Tibial artery (tissue), 4 donors: Measurements from ENCODE around the gene C20orf202.

Source experiments
- DNase-seq, 2 donors: peaks; one replicate each; pipeline ENCODE4 v3.0.0-alpha.2; 2019
- H3K27ac ChIP-seq, 2 donors: fragments of 200-600 bp; sonication (generic) in 1 of 2; 1 replicate in 1 of 2; 2 replicates in 1 of 2; pipeline ENCODE4 v1.5.1; 2018 to 2019; ENCODE audit warnings: mild to moderate bottlenecking in 1 of 2
- H3K27me3 ChIP-seq, 2 donors: fragments of 200-600 bp; sonication (generic) in 1 of 2; one replicate each; pipeline versions ENCODE4 v1.5.1 to v1.6.0; 2016 to 2019
- H3K36me3 ChIP-seq, 3 donors: fragments of 200-600 bp; sonication (generic) in 2 of 3; one replicate each; pipeline ENCODE4 v1.5.1; 2016 to 2019; ENCODE audit warnings: mild to moderate bottlenecking in 2 of 3
- H3K4me1 ChIP-seq, 4 donors: fragments of 200-600 bp; sonication (generic) in 2 of 4; 1 replicate in 3 of 4; 2 replicates in 1 of 4; pipeline ENCODE4 v1.5.1; 2016 to 2019
- H3K4me3 ChIP-seq, 2 donors: fragments of 200-600 bp; sonication (generic) in 1 of 2; 1 replicate in 1 of 2; 2 replicates in 1 of 2; pipeline ENCODE4 v1.5.1; 2018 to 2019; ENCODE audit warnings: mild to moderate bottlenecking in 2 of 2
- H3K9me3 ChIP-seq, 3 donors: fragments of 200-600 bp; sonication (generic) in 1 of 3; one replicate each; pipeline ENCODE4 v1.5.1; 2016 to 2019
- intact Hi-C: fragments of 100-400 bp; cut with DNase I; formaldehyde crosslinking; loops from one replicate; pipeline ENCODE4 v1.15.0; 2023; ENCODE audit warnings: low total_unique reads
- TF ChIP-seq, protein P1 (sequence below), 2 experiments: fragments of 200-600 bp in 1 of 2; fragments of 450-650 bp in 1 of 2; IDR thresholded peaks; one replicate each; pipeline ENCODE4 v1.5.1; 2017 to 2019; ENCODE audit warnings: antibody characterized with exemption in 2 of 2, mild to moderate bottlenecking in 1 of 2, moderate library complexity in 1 of 2

The C20orf202 gene

DNA sequence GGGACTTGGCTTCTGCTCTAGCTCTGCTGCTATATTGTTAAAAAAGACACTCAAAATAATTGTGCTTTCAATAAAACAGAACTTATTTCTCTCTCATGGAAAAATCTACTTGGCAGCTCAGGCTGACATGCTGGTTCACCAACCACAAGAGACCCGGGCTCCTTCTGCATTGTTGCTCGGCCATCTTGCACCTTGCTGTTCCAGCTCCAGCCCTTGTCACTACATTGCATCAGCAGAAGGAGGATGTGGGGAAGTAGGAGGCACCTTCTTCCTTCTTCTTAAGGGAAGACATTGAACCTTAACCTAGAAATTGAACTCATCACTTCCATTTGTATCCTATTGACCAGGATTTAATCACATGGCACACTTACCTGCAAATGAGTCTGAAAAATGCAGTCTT, 6.6 kb upstream of the C20orf202 start:
- TF ChIP-seq, protein P1, sequence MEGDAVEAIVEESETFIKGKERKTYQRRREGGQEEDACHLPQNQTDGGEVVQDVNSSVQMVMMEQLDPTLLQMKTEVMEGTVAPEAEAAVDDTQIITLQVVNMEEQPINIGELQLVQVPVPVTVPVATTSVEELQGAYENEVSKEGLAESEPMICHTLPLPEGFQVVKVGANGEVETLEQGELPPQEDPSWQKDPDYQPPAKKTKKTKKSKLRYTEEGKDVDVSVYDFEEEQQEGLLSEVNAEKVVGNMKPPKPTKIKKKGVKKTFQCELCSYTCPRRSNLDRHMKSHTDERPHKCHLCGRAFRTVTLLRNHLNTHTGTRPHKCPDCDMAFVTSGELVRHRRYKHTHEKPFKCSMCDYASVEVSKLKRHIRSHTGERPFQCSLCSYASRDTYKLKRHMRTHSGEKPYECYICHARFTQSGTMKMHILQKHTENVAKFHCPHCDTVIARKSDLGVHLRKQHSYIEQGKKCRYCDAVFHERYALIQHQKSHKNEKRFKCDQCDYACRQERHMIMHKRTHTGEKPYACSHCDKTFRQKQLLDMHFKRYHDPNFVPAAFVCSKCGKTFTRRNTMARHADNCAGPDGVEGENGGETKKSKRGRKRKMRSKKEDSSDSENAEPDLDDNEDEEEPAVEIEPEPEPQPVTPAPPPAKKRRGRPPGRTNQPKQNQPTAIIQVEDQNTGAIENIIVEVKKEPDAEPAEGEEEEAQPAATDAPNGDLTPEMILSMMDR (IDR thresholded peaks at IDR 0.05), result no peak
- Histone ChIP-seq H3K9me3 (no peaks in the 10 kb centered on the region), H3K4me1 (no peaks in the 10 kb centered on the region), H3K4me3 (no peak overlapping the region), H3K27ac (no peak overlapping the region), H3K36me3 (no peaks in the 10 kb centered on the region), H3K27me3 (no peaks in the 10 kb centered on the region)
- intact Hi-C loops, result no loop called here
- DNase-seq, result no peak

DNA sequence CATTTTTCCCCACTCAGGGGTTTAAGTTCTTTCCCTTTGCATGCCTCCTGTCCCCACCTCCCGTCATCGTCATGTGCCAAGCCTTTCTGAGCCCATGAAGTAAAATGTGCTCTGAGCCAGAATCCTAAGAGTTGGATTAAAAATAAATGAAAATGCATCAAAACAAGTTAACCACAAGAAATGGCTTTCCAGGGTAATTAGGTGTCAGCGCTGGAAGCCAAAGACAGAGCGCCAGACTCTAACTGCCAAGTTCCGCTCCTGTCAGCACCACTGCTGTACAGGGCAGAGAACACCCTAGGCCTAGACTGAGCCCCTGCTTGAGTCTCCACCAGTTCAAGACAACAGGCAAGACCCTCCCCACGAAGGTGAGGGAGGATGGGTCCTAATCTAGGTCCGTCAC, 5.5 kb upstream of the C20orf202 start:
- H3K4me1 ChIP-seq, result no peaks in the 10 kb centered on the region
- no peak overlapping the region for H3K27ac ChIP-seq
- intact Hi-C loops, result no loop called here
- DNase-seq, result no peak
- H3K36me3 ChIP-seq, result no peaks in the 10 kb centered on the region
- H3K4me3 ChIP-seq, result no peak overlapping the region
- no peaks in the 10 kb centered on the region for H3K27me3 ChIP-seq
- TF ChIP-seq, protein P1 (IDR thresholded peaks at IDR 0.05), result no peak
- H3K9me3 ChIP-seq, result no peaks in the 10 kb centered on the region

GRCh38 chr20:1198751-1199150, 4.5 kb upstream of the C20orf202 start:
- Histone ChIP-seq H3K27ac (no peak overlapping the region), H3K27me3 (peaks cover 0 to under 1% of the 10 kb centered on the region in 2 donors), H3K4me1 (no peaks in the 10 kb centered on the region), H3K36me3 (no peaks in the 10 kb centered on the region), H3K4me3 (no peak overlapping the region), H3K9me3 (no peaks in the 10 kb centered on the region)
- intact Hi-C loops, result no loop called here
- TF ChIP-seq, protein P1 (IDR thresholded peaks at IDR 0.05), result no peak
- DNase-seq, result no peak

DNA sequence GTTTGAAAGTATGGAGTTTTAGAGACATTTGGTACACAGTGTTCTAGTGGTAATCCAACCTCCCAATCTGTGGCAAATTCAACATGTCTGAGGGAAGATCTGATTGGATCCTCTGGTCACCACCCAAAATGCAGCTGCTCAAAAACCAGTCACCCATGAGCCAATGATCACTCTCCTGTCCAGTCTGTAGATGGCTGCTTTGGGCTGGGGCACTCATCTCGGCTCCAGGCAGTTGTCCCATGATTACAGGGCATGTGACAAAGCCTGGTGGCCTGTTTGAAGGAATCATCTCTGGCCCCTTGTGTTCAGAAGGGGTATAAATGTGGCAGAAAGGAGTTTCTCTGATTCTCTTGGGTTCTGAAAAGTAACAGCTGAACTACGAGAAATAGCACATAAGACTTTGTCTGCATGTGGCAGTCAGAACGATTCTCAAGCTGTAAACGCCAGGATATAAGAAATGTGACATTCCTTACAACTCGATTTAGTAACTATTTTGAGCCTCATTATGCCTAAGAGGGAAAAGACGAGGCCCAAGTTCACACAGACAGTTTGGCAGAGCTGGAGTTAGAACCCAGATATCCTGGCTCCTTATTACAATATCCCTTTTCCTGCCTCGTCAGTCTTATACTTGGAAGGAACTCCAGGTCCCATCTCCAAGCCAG, 3.9 kb upstream of the C20orf202 start:
- TF ChIP-seq, protein P1 (IDR thresholded peaks at IDR 0.05), result no peak
- Histone ChIP-seq H3K4me3 (no peak overlapping the region), H3K27me3 (peaks cover 0 to 5% of the 10 kb centered on the region in 2 donors), H3K9me3 (no peaks in the 10 kb centered on the region), H3K36me3 (no peaks in the 10 kb centered on the region), H3K4me1 (no peaks in the 10 kb centered on the region), H3K27ac (no peak overlapping the region)
- intact Hi-C loops, result no loop called here
- no peak for DNase-seq

DNA sequence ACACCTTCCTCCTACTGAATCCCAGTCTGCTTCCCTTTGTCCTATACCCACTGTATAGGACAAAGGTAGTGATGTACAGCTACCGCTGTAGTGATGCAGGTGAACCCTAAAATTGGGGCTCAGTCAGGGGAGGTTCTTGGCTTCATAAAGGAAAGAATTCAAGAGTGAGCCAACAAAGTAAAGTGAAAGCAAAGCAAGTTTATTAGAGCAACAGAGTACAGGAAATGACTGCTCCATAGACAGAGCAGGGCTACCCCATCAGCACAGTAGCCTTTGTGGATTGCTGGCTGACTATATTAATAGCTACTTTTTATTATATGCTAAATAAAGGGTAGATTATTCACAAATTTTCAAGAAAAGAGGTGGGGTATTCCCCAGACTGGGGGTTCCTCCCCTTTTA, 3.3 kb upstream of the C20orf202 start:
- no peak for DNase-seq
- Histone ChIP-seq H3K27me3 (peaks cover 0 to 5% of the 10 kb centered on the region in 2 donors), H3K4me1 (no peaks in the 10 kb centered on the region), H3K9me3 (no peaks in the 10 kb centered on the region), H3K4me3 (no peak overlapping the region), H3K27ac (no peak overlapping the region), H3K36me3 (no peaks in the 10 kb centered on the region)
- intact Hi-C loops, result no loop called here
- TF ChIP-seq, protein P1 (IDR thresholded peaks at IDR 0.05), result no peak

GRCh38 chr20:1203630-1204029, 376 bp downstream of the C20orf202 start:
- no peak overlapping the region for H3K4me3 ChIP-seq
- no peak overlapping the region for H3K27ac ChIP-seq
- DNase-seq, result no peak
- peaks cover 0 to 5% of the 10 kb centered on the region in 2 donors for H3K27me3 ChIP-seq
- no peaks in the 10 kb centered on the region for H3K36me3 ChIP-seq
- no peaks in the 10 kb centered on the region for H3K9me3 ChIP-seq
- intact Hi-C loops, result no loop called here
- TF ChIP-seq, protein P1 (IDR thresholded peaks at IDR 0.05), result no peak
- no peaks in the 10 kb centered on the region for H3K4me1 ChIP-seq
